HG03025 (cell line): ENCODE data around the gene ZDHHC3.
"Not testable (repeated sequence)": the region's sequence is repeated elsewhere in the genome, so short reads cannot be mapped to it uniquely, and the experiment has no call there.

ENCODE experiments used
- ATAC-seq: cut with Tn5 transposase; IDR thresholded peaks from one replicate; pipeline ENCODE4 v1.9.1; 2021; ENCODE audit warnings: mild to moderate bottlenecking, moderate library complexity; ENCODE audit not compliant: unreplicated experiment, low FRiP score

Gene ZDHHC3

DNA sequence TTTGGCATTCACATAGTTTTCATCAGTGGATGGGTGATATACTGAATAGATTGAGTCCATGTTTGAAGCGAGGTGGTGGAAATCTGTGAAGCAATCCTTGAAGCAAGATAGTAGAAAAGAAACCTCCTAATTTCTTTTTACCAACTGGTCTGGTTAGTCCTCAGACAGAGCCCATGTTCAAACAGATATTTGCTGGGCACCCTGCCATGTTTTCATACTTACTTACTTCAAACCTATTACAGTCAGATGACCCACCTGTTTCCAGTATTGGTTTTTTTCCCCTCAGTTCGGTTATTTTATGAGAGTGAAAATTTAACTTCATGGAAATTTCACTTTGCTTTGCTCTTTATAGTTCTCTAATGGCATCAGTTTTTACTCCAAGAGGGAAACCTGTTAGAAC lies 23.8 kb upstream of the ZDHHC3 start:
- no peak for ATAC-seq

DNA sequence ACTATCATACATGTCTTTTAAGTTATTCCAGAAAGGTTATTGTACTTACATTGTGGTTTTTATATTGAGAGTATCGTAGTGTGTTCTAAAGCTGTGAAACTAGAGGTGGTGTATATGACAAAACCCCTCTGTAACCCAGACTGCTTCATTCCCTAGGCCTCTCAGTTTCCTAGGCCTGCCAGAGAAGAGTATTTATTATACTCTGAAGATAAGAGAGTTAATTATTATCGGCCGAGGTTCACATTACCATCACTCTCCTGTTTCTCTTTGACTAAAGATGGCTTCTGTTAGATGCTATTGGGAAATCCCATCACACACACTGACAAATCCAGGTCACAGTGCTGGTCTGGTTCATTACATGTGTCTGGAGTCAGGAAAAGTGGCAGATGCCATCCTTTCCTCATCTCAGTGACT lies 20.6 kb upstream of the ZDHHC3 start:
- no peak for ATAC-seq

DNA sequence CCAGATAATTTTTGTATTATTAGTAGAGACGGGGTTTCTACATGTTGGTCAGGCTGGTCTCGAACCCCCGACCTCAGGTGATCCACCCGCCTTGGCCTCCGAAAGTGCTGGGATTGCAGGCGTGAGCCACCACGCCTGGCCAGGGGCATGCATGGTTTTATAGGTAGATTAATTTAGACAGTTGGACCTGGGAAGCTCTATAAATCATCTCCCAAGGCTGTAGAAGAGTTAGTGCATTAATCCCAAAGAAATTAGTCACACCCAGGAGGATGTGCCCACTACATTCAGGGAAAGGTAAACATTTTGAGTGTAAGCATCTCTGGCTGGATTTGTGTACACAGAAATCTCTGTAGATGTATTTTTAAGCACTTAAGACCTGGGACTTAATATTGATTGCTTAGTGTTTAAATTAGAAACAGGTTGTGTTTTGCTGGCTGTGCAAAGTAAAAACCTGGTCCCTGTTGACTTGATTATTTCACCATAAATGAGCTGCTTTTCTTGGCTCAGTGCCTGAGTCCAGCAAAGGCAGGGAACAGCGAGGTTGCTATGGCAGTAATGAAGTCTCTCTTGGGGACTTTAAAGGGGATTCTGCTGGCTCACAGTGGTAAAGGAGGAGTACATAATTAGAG lies 19.3 kb upstream of the ZDHHC3 start:
- ATAC-seq = no peak

DNA sequence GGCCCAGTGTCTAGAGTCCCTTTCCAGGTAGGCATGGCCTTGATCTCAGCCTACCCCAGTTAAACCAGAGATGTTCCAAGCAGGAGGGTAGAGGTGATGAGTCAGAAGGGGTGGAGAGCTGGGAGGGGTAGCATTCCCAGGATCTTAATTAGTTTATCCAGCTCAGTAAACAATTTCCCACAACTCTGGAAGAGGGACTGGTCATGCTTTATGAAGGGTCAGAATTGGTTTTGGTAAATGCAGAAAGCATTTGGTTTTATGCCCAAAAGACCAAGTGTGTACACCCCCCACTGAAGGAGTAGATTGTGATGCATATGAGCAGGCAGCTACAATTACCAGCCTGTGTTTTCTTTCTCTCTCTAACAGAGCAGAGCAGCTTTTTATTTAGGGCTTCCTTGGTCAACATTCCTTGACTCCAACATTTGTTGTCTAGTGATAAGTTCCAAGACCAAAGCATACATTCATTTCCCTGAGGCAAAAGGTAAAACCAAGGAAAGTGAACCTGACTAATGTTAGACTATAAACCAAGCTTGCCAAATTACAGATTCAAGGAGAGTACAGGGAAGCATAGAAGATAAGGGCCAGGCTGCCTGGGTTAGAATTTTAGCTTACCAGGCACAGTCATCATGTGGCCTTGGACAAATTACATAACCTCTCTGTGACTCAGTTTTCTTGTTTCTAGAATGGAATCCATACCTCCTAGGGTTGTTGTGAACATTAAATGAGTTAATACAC lies 17.7 kb upstream of the ZDHHC3 start:
- ATAC-seq = no peak

DNA sequence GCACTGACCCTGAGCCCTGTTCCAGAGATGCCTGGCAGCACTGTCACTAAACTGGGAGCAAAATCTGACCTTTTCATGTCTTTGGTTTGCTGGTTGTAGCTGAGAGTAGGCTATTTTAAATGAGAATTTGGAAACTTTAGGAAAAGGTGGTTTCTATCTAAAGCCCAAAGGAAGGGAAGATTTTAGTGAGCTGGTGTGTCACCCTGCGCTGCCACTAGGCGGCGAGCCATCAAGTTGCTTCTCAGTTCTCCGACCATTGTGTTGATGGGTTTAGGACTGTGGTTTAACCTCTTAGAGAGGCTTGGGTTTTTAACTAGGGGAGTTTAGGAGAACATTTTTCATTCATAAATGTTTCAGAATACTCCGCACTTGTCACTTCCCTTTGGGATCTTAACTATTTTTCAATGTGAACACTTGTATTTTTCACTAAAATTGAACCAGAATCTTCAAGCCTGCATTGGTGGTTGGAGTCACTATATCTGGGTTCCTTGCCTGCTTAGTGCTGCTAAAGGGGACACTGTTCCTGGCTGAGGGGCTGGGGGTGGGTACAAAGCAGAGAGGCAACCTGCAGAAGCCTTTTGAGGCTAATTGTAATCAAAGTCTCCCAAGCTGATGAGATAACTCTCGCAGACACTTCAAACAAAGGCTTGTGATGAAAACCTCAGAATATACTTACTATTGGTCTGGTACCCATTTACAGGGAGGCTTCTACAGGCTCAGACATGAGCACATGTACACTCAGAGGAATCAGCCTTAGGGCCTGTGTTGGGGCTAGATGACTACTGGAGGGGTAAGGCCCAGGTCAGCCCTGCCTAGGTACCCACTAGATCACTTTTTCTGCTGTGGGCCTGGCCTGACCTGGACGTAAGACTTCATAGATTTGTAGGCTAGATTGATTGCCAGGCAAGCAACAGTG lies 16.8 kb upstream of the ZDHHC3 start:
- no peak for ATAC-seq

DNA sequence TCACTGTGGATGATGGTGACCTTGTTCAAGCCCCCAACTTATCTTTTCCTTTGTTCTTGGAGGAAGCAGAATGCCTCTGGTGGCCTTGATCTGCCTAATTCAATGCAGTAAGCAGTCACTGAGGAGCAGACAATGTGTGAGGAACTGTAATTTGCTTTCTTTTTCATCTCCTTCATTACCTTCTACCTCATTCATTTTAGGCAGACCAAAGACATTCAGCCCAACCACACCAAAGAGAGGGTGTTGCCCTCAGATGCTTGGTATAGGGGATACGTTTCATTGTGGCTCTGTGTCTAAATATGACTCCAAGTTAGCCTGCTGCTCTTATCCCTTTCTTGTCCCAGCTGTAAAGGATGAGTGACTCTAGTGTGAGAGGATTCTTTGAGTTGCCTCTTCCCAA lies 15.4 kb upstream of the ZDHHC3 start:
- ATAC-seq = no peak

DNA sequence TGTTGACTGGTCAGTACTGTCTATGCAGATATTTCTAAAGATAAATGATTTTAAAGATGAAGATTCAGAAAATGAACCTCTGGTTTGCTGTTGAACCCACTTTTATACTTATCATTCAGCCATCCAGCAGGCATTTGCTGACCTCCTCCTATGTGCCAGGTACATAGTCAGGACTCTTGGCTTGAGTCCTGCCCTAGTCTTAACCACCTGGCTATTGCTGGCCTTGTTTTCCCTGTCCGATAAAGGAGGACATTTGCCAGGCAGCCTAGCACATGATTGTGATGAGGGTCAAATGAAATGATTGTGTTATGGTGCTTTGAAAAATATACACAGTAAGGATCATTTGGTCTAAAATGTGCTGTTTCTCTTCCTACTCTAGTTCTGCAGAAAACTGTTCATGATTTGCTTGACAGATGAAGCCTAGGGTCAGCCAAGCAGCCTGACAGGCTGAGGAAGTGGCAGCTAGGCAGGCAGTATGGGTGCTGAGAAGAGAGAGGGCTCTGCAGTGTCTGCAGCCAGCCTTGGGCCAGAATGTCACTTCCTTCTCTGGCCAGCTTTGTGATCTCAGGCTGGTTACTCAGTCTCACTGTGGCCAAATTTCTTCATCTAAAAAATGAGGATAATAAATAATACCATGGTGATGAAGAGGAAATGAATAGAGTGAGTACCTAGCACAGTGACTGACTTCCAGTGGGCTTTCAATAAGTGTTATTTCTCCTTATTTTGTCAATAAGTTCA lies 13.8 kb upstream of the ZDHHC3 start:
- no peak for ATAC-seq

DNA sequence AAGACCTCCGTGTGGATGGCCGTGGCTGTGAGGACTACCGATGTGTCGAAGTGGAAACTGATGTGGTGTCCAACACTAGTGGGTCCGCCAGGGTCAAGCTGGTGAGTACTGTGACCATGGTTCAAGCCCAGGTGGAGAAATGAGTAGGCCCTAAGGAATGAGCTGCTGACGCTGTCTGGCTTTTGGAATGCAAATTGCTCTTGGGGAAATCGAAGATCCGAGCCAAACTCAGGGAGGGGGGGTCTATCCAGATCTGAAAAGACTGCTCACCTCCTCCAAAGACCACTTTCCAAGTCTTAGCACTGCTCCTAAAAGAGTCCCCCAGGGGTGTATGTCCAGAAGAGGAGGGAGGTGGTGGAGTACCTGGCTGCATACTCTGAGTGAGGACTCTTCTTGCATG lies 13.2 kb upstream of the ZDHHC3 start:
- no peak for ATAC-seq

DNA sequence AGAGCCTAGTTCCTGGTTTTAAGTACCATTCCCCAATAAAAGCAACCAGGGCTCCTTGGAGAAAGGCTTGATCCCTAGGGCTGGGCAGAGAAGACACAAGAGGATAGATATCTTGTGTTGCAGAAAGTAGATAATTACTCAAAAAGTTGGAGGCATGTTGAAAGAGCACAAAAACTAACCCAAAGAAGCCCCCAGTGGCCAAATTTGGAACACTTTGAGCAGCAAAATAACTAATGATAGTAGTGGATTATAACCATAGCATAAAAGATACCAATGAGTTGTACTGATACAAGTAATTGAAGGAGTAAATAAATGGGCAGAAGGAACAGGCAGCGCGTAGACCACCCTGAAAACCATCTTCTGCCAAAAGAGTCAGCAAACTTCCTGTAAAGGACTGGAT lies 12.1 kb upstream of the ZDHHC3 start:
- ATAC-seq = no peak

DNA sequence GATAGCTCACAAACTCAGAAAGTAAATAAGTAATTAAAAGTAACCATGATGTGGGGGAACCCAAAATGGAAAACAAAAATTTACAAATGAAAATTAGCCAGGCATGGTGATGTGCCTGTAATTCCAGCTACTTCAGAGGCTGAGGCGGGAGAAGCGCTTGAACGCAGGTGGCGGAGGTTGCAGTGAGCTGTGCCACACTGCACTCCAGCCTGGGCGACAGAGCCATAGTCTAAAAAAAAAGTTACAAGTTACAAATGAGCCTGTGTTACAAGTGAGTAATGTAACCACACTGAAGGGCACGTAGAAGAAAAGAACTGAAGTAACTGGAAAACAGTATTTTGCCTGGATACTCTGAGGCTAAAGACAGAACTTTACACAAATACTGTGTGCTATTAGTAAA lies 11.4 kb upstream of the ZDHHC3 start:
- no peak for ATAC-seq

DNA sequence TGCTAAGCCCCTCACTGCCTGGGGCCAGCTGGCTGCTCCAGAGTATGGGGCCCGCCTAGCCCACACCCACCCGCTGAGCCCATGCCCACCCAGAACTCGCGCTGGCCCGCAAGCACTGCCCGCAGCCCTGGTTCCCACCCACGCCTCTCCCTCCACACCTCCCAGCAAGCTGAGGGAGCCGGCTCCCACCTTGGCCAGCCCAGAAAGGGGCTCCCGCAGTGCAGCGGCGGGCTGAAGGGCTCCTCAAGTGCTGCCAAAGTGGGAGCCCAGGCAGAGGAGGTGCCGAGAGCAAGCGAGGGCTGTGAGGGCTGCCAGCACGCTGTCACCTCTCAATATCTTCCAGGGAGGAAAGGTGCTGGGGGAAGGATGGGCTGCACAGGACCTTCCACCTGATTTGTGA lies 10.4 kb upstream of the ZDHHC3 start:
- not testable (repeated sequence) for ATAC-seq

DNA sequence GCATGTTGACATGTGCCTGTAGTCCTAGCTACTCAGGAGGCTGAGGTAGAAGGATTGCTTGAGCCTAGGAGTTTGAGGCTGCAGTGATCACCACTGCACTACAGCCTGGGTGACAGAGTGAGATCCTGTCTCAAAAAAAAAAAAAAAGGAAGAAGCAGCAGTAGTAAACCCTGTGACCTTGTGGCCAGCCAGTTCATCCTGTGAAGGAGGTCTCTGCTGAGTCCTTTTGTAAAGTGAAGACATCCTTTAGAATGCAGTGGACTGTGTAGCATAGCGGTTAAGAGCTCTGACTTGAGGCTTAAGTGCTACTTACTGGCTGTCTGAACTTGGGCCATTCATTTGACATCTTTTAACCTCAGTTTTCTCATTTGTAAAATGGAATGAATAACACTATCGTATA lies 8.4 kb upstream of the ZDHHC3 start:
- no peak for ATAC-seq

DNA sequence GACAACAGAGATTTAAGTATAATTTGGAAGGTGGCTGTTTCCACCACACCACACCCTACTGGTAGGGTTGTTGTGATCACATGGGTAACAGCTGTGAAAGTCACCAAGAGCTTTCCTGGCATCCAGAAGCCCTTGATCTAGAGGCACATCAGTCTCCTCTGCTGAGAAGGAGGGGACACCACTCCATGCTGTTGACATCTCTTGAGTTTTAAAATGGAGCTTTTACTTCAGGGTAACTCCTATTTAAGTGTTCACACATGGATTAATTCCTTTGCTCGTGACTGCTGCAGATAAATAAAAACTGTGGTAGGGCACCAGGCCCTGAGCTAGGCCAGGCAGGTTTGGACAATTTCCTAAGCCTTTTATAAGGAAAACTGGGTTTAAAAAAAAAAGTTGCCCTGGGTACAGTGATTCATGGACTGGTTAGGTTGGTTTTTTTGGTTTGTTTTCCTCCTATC lies 7.5 kb upstream of the ZDHHC3 start:
- no peak for ATAC-seq

DNA sequence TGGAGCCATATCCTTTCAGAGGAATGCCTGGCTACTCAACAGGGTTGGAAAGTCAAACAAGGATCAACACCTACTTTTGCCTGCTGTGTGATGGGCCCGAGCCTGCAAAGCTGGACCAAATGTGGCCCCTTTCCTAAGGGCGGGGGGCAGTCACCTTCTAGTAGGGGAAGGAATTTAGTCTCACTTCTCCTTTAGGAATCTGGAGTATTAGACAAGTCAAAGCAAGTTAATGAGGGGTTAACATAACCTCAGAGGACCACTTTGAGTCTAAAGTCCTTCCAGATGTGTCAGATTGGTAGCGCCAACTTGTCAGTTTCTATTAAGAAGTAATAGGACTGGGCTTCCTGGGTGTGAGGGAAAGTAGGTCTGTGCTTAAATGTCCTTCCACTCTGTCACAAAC lies 6.8 kb upstream of the ZDHHC3 start:
- no peak for ATAC-seq

DNA sequence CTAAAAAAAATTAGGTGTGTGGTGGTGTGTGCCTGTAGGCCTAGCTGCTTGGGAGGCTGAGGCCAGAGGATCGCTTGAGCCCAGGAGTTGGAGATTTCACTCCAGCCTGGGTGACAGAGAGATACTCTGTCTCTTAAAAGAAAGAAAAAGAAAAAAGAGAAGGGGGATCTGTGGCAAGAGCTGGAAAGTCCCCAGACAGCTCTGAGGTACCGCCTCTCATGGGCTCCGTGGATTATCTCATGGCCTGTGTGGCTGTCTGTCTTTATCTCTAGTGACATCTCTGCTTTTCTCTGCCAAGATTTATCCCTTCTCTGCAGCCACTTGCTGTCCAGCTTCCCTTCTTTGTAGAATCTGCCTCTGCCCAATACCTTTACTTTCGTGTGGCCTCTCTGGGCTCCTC lies 5.8 kb upstream of the ZDHHC3 start:
- no peak for ATAC-seq

DNA sequence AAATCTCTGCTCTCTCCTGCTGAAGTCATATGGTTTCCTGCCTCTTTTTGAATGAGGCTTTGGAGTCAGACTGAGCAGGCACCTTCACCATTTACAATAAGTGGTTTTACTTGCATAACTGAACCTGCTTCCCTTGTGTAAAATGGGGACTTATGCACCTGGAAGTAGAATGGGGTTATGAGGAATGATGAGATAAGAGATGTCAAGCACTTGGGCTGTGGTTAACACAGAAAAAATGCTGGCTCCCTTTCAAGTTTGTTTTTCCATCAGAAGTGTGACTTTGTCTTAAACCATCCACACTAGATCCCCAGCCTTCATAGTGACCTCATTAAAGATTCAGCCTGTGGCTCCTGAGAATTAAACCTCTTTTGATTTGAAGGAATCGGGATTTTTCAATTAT lies 5.2 kb upstream of the ZDHHC3 start:
- no peak for ATAC-seq

DNA sequence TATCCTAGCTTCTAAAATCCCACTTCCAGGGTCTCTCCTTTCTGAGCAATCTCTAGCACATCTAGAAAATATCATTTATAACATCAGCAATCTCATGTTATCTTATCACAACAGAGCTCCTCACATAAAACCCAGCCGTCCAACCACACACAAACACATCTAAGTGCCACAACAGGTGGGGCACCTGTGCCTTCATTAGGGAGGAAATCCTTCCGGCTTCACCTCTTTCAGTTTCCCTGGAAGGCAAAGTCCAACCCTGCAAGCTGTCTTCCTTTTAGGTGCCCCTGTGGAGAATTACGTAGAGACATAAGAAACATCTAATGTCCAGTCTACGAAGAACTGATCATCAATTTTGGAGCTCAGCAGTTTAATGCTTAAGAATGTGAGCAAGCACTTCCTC lies 1.6 kb downstream of the ZDHHC3 start:
- no peak for ATAC-seq

DNA sequence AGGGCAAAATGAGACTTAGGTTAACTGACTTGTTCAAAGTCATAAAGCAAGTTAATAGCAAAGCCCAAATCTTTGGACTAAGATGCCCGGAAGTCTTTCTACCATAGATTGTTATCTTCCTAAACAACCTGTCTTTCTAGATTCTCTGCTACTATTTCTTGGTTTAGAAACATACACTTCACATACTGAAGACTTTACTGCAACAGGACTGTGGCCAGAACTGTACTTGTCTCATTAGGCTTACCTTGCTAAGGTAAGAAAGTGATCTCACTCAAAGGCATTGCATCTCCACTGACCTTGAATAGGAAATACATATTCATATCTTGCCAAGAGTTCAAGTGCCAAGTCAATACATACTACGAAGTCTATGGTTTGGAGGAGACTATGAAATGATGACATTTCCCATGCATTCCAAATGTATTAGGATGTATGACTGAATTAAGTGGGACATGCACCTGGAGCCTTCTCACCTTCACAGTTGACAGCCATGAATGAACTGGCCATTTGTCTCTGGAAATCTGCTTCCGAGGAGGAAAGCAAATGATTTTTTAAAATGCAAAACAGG lies 5.0 kb downstream of the ZDHHC3 start:
- ATAC-seq = no peak

DNA sequence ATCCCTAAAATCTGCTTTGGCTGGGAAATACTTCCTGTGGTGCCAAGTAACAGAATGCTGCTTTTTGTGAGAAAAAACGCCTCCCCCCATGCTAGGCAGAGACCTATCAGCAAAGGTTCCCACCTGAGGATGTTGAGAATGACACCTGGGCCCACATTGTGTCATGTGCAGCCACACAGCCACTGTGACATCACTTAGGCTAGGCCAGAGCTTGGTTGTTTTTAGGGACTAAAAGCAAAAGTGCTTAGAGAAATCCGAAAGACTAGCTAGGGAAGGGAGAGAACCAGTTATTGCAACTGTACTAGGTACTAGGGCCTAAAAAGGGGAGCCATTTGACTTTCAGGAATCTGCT lies 6.2 kb downstream of the ZDHHC3 start:
- no peak for ATAC-seq

DNA sequence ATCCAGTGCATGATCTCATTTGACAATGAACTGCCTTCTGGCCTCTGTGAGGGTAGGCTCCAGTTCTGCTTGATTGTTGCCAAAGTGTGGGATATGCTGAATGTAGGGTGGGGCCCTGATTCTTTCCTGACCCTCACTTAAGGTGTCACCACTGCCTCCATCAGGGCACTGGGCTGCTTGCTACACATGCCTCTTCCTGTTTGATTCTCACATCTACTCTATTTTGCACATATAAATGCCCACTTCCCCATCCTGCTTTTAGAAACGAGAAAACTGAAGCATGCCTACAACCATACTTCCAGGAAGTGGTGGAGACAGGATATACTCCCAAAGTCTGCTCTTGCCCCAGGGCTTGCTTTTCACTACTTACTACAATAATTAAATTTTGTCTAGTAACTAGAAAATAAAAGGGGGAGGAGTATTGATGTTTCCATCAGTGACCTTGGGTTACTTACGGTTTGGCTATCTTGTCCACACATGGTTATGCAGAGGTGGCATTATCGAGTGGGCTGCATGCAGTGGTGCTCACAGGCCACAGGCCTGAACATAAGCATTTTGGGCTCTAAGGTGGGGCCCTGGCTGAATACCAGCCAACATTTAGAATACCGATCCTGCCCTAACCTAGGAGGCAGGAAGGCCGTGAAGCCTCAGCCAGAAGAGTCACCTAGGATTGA lies 6.7 kb downstream of the ZDHHC3 start:
- ATAC-seq = no peak
